AG20443 (cell line): ENCODE measurements around the gene WNT7B.

Experiments
- DNase-seq: peaks from one replicate; pipeline ENCODE4 v3.0.0; 2012; ENCODE audit warnings: low spot score, mixed read lengths

Gene WNT7B

DNA sequence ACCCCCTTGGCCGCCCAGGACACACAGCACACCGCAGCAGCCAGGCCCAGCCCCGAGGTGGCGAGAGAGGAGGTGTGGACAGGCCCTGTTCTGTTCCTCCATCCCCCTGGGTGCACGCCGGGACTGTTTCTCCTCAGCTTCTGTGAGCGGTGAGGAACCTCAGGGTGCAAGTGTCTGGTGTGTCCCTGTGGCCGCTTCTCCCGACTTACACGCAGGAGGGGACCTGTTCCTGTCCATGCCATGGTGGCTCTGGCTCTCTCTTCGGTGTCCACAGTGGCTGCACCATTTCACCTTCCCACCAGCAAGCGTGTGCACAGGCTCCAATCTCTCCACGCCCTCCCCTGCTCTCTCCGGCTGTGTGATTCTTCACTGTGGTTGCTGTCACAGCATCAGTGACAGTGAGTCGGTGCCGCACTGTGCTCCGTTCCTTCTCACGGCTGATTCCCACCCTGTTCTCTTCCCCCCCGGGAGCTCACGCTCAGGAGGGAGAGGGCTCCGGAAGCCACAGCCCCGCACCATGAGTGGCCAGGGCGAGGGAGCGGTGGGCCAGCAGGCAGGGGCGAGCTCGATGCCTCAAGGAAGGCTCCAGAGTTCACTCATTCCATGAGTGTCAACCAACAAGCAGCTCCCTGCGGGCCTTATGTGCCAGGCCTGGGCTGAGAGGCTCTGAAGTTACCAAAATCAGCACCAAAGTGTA, 18.6 kb upstream of the WNT7B start:
- no peak for DNase-seq

- DNase-seq, result peak; percentile 83
These were observed 17.8 kb upstream of the WNT7B start for GRCh38 chr22:45994491-45995404.

DNA sequence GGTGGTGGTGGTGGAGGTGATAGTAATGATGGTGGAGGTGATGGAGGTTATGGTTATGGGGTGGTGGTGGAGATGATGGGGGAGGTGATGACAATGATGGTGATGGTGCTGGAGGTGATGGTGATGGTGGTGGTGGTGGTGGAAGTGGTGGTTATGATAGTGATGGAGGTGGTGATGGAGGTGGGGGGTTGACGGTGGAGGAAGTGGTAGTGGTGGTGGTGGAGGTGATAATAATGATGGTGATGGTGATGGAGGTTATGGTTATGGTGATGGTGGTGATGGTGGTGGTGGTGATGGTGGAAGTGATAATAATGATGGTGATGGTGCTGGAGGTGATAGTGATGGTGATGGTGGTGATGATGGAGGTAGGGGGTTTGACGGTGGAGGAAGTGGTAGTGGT, 16.9 kb upstream of the WNT7B start:
- DNase-seq, result no peak

- no peak for DNase-seq
These were observed 16.3 kb upstream of the WNT7B start for GRCh38 chr22:45993143-45993692.

DNA sequence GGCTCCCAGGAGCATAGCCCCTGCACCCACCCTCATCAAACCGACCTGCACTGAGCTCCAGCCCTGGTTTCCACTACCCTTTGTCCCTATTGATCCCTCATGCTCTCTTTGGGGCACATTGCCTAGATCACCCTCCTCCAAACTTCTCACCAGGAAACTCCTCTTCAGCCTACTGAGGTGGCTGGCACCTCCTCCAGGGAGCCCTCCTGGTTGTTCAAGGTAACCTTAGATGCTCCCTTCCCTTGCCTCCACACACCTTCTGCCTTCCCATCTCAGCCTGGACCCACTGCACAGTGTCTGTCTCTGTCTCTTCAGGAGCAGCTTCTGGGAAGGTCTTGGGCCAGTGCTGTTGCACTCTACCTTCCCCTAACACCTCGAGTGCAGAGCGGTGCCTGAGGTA, 15.8 kb upstream of the WNT7B start:
- DNase-seq, result no peak

DNA sequence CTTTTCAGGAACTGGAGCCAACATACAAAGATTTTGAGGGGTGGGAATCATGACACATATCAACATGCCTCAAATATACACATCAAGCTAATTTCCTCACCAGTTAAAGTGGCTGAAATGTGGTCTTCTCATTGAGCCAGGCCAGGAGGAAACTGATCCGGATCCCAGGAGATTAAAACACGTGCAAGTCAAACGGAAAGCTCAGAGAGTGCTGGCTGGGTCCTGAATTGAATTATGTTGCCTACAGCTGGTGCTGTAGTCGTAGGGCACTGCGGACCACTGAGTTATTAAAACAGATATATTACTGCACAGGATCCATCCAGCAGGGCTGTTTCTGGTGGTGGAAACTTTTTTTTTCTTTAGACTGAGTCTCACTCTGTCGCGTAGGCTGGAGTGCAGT, 14.1 kb upstream of the WNT7B start:
- no peak for DNase-seq

- DNase-seq, result no peak
These were observed 10.3 kb upstream of the WNT7B start for GRCh38 chr22:45987136-45987861.

GRCh38 chr22:45984316-45984916, 7.5 kb upstream of the WNT7B start:
- DNase-seq, result no peak

DNA sequence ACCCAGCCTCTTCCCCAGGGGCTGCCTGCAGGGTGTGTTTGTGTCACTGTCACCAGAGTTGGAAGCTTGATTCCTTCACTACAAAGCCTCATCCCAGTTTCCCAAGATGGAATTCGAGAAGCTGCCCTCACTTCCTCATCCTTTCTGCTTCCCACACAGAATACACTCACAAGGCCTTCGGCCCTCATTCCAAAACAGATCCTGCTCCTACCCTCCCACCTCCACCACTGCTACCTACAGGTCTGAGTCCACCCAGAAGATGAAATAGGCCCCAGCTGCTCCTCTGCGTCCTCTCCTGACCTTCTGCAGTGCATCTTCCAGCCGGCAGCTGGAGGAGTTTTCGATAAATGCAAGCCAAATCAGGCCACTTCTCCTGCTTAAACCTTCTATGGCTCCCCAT, 6.8 kb upstream of the WNT7B start:
- no peak for DNase-seq

DNA sequence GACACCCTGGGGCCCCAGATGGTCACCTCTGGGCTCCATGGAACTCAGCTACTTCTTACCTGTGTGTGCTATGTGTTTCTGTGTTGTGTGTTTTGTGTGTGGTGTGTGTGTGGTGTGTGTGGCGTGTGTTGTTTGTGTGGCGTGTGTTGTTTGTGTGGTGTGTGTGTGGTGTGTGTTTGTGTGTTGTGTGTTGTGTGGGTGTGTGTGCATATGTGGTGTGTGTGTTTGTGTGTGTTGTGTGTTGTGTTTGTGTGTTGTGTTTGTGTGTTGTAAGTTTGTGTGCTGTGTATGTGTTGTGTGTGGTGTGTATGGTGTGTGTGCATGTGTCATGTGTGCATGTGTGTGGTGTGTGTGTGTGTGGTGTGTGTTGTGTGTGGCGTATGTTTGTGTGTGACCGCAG, 3.8 kb upstream of the WNT7B start:
- no peak for DNase-seq

DNA sequence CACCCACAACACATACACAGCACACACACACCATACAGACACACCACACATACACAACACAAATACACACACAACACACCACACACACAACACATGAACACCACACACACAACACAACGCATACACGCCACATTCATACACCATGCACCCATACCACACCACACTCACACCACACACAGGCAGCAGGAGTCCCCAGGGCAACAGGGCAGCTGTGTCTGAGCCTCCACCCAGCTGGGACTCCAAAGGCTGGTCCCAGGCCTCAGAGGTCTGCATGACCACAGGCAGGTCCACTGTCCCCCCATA, 3.3 kb upstream of the WNT7B start:
- no peak for DNase-seq

DNA sequence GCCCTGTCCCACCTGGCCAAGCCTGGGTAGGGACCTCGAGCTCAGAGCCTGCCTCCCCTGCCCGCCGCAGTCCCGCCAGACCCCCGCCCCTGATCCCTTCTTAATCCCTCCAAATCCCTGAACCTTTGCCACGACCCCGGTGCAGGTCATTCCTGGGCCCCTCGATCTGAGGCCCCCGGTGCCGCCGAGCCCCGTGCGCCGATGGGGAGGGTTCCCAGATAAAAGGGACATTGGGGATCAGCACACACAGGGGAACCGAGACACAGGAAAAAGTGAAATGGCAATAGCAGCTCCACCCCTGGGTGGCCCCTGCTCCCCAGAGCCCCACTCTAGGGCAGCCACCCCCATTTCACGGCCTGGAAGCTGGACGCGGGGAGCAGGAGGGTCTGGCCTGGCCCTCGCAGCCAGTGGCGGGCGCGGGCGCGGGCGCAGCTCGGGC, 1.3 kb upstream of the WNT7B start:
- no peak for DNase-seq

DNA sequence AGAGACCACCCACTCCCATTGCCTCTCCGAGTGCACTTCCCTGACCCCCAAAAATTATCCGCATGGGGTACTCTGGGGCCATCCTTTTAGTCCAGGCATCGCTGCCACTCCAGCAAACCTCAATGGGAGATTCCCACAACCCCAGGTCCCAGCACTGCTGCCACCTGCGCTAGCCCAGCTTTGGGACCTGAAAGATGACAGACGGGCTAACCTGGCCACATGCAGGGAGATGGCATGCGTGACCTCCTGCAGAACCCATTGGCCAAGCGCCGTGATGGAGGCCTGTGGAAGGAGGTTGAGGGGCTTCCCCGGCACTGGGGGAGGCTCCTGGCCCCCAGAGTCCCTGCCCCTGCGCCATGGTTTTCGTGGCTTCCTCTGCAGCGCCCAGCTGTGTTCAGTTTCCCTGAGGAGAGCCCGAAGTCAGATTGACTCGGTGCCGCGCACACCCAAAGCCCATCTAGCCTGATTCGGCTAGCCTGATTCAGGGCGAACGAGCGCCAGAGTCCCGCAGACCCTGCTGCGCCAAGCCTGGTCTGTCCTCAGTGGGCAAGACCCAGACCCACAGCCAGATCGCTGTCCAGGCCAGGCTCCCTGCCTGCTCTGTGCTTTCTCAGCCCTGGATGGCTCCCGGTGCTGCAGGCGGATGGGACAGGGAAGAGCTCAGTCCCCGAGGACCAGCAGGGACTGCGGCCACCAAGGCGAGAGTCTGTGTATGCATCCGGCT, 751 bp upstream of the WNT7B start:
- DNase-seq, result no peak

DNA sequence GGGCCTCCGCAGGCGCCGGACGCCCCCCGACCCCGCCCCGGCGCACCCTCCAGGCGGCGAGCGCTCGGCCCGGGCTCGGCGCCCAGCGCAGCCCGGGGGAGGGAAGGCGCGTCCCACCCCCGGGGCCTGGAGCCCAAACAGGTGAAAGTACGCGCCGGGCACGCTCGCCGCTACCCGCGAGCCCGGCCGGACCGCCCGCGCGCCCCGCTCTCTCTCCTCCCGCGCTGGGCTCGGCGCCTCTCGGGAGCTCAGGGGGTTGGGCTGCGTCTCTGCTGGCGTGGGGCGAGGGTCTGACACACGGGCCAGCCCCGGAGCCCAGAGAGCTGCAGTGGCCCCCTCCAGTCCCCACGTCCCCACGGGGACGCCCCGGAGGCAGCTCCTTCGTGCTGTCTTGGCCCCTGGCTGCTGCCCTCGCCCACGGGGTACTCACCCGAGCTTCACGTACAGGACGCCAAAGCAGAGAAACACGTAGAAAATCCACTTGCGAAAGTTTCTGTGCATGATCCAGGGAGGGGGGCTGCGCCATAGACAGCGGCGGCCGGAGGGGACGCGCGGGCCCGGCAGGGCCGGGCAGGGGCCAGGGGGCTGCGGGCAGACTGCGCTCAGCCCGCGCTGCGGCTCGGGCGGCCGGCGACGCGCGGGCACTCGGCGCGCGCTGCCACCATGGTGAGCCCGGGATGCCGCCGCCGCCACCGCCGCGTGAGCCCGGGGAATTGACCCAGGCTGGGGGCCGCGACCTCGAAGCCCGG, 534 bp downstream of the WNT7B start:
- no peak for DNase-seq

- DNase-seq, result no peak
These were observed 1.5 kb downstream of the WNT7B start for GRCh38 chr22:45975164-45976161.

- DNase-seq, result no peak
These were observed 2.5 kb downstream of the WNT7B start for GRCh38 chr22:45974498-45974897.

DNA sequence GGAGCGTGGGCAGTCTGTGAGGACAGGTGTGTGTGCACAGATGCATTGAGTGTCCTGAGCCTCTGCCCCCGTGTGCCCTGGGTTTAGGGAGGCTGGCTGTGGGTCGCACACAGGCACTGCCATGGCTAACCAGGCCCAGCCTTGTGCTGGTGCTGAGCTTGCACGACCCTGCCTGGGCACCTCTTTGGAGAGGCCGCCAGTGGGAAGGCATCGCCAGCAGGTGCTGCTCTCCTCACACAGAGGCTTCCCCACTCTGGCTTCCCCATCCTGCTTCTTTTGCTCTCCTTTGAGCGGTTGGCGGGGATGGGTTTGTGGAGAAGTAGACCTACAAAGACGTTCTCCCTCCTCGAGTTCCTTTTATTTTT, 4.1 kb downstream of the WNT7B start:
- DNase-seq, result no peak

- no peak for DNase-seq
These were observed 4.7 kb downstream of the WNT7B start for GRCh38 chr22:45972091-45972888.
